ENCODE results near the gene ANLN.
"Not testable (repeated sequence)": the region's sequence is repeated elsewhere in the genome, so short reads cannot be mapped to it uniquely, and the experiment has no call there.

Gene ANLN

GRCh38 chr7:36379831-36380504, 9.7 kb upstream of the ANLN start:
- no peak for DNase-seq

- no peak for DNase-seq
Measured at GRCh38 chr7:36381056-36381455, 8.6 kb upstream of the ANLN start.

DNA sequence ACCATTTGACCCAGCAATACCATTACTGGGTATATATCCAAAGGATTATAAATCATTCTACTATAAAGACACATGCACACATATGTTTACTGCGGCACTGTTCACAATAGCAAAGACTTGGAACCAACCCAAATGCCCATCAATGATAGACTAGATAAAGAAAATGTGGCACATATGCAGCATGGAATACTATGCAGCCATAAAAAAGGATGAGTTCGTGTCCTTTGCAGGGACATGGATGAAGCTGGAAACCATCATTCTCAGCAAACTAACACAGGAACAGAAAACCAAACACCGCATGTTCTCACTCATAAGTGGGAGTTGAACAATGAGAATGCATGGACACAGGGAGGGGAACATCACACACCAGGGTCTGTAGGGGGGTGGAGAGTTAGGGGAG, 6.4 kb upstream of the ANLN start:
- not testable (repeated sequence) for DNase-seq

DNA sequence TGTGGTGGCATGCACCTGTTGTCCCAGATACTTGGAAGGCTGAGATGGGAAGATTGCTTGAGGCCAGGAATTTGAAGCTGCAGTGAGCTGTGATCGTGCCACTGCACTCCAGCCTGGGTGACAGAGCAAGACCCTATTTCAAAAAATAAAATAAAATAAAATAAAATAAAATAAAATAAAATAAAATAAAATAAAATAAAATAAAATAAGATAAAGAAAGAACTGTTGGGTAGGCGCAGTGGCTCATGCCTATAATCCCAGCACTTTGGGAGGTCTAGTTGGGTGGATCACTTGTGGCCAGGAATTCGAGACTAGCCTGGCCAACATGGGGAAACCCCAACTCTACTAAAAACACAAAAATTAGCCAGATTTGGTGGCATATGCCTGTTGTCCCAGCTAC, 4.0 kb upstream of the ANLN start:
- DNase-seq: not testable (repeated sequence)

GRCh38 chr7:36387435-36388231, 2.0 kb upstream of the ANLN start:
- DNase-seq: no peak

DNA sequence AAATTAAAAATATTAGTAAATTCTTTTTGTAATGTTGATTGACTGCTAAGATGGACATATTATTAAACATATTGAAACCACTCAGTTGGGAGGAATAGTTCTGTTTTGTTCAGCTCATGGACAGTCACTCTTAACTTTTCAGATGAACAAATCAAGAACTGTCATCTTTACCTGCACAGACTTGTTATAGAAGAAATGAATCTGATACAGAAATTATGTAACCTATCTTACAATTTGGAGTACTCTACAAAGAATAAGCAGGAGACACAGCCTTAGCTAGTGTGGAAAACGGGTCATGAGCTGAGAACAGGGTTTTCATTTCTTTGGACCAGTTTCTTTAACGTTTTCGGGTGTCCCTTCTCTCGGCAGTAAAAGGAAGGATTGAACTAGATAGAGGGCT, 1.2 kb upstream of the ANLN start:
- DNase-seq: no peak

DNA sequence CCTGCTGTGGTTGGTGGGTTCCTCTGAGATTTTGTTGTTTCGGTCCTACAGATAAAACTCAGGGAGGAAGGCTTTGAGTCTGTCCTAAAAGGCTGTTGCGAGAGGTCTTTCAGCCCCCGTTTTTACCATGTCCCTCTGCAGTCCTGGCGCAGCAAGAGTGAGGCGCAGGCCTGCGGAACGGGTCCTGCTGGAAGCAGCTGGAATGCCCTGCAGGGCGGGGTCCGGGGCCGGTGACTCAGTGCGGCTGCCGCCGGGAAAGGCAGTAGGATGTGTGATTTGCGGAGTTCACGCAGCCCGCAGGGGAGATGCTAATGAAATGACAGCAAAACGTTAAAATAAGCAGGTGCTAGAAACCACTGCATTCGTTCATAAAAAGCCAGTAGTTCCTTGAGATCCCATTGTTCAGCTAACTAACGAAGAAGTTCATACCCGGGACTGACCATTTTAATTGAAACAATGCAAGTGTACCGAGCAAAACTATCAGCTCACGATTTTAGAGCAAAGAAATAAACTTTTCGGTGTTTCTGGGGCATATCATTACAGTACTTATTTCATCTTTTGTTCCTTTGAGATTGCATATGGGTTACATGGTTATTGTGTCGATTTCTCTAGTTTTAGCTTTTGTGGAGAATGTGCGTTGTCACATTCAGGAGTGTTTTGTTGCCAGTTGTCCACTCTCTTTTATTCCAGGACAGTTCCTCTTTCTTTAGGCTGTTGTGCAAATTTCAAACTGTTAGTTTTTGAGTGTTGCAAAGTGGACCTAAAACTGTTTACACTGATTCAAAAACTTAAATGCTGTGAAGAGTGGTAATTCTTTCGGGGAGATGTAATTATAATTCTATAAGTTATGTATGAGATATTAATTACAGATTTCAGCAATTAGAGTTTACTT, 783 bp downstream of the ANLN start:
- DNase-seq: peak; percentile 81

GRCh38 chr7:36391436-36392198, 2.0 kb downstream of the ANLN start:
- DNase-seq: peak; percentile 72

- DNase-seq: no peak
Measured at GRCh38 chr7:36393826-36394225, 4.2 kb downstream of the ANLN start.

DNA sequence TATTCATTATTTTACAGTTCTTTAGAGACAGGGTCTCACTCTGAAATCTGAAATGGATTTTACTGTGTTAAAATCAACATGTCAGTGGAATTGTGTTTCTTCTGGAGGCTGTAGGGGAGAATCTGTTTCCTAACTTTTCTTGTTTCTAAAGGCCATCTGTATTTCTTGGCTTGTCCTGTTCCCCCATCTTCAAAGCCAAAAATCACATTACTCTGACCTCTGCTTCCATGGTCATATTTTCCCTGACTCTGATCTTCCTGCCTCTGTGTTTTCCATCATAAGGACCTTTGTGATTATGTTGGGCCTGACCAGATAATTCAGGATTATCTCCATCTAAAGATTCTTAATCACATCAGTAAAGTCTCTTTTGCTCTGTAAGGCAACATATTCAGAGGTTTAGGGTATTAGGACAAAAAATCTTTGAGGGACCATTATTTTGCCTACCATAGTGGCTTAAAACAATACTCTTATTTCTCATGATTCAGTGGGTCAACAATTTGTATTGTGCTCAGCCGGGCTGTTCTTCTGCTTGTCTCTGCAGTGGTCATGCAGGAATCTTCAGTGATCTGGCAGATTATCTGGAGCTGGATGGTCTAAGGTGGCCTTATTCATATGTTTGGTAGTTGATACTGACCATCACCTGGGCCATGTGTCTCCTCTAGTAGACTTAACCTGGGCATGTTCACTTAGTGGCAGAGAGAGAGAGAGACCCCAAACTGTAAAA, 5.7 kb downstream of the ANLN start:
- DNase-seq: no peak

GRCh38 chr7:36396150-36396549, 6.5 kb downstream of the ANLN start:
- DNase-seq: peak; percentile 16

- no peak for DNase-seq
Measured at GRCh38 chr7:36400036-36400435, 10.4 kb downstream of the ANLN start.

DNA sequence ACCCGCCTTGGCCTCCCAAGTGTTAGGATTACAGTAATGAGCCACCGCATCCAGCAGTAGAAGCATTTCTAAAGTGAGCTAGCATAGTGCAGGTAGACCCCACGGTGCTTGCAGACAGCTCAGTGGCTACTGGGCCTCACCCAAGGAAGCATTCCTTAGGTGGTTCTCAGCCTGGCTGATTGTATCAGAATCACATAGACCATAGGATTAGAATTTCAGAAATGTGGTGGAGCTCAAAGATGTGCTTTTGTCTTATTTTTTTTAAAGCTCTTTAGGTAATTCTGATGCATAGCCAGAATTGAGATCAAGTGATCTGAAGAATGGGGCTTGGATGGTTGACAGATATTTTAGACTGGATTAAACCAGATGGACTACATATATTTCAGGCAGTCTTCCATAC, 10.9 kb downstream of the ANLN start:
- no peak for DNase-seq

- no peak for DNase-seq
Measured at GRCh38 chr7:36403452-36403851, 13.8 kb downstream of the ANLN start.

DNA sequence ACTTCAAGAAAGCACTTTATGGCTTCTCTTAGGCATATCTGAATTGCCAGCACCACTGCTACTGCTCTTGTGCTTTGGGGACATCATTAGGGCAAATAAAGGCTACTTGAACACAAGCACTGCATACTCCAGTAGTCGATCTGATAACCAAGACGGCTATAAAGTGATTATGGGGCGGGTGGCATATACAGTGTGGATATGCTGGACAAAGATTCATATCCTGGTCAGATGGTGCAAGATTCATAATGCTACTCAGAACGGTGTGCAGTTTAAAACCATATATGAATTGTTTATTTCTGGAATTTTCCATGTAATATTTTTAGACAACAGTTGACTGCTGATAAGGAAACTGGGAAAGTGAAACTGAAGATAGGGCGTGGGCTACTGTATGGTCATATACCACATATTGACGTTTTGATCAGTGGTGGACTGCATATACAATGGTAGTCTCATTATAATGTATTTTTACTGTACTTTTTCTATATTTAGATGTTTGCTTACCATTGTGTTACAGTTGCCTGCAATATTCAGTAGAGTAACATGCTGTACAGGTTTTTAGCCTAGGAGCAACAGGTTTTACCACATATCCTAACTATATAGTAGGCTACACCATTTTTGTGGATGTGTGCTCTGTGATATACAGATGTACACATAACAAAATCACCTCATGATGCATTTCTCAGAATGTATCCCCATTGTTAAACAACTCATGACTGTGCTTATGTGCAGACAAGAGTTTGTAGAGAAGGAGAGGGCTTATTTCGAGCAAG, 15.2 kb downstream of the ANLN start:
- no peak for DNase-seq

- DNase-seq: no peak
Measured at GRCh38 chr7:36405409-36405803, 15.7 kb downstream of the ANLN start.

GRCh38 chr7:36406156-36406555, 16.5 kb downstream of the ANLN start:
- no peak for DNase-seq

DNA sequence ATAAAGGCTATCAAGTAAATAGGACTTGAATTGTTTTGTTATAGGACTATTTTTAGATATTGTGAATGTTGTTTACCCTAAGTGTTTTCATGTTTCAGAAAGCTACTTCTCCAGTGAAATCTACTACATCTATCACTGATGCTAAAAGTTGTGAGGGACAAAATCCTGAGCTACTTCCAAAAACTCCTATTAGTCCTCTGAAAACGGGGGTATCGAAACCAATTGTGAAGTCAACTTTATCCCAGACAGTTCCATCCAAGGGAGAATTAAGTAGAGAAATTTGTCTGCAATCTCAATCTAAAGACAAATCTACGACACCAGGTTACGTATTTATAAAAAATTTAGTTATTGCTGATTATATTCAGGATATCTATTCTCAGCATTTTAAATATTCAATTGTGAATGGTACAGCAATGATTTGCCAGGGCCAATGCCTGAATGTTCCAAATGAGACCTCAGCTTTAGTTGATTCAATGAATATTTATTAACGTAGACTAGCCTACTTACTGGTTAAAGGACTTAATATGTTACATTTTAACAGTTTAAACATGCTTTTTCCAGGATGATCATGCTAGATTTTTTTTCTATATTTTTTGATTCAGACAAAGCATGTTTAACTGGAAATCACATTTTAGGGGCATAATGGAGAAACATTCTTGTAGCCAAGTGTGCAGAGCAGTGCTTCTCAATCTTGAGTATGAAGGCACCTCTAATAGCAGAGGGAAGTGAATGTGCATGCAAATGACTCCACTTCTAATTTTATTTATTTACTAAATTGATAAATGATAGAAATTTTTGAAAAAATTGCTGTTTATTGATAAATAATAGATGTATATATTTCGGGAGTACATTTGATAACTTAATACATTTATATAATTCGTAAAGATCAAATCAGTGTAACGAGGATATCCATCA, 18.2 kb downstream of the ANLN start:
- no peak for DNase-seq

DNA sequence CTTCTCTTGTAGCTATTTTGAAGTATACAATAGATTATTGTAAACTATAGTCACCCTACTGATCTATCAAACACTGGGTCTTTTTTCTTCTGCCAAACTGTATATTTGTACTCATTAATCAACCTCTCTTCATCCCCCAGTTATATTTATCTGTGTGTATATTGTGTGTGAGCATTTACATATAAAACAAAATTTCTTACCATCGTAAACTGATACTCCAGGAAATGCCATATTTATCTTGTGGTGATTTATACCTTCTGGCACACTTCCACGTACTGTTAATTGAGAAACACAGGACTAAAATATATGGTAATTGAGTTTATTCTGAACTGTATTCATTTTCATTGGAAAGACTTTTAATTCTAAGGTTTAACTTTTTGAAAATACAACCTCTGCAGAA, 18.9 kb downstream of the ANLN start:
- no peak for DNase-seq

GRCh38 chr7:36409180-36409579, 19.5 kb downstream of the ANLN start:
- DNase-seq: no peak

Measured in activated CD4-positive, alpha-beta T cell treated with anti-CD3 and anti-CD28 coated beads, Interleukin-10, Interleukin-2, amounts not matched to agents 100 ng/mL and 50 ng/mL, durations not matched to agents 16 hours and 8 hours (primary cell).